Pons (tissue), 1 donor: Measurements from ENCODE around the gene IFNG-AS1.

ENCODE experiments used
- DNase-seq: peaks from one replicate; pipeline ENCODE4 v3.0.0-alpha.2; 2016; ENCODE audit warnings: low spot score

The IFNG-AS1 gene

GRCh38 chr12:68037616-68038255 is 48.5 kb downstream of the IFNG-AS1 start:
- DNase-seq, result no peak

DNA sequence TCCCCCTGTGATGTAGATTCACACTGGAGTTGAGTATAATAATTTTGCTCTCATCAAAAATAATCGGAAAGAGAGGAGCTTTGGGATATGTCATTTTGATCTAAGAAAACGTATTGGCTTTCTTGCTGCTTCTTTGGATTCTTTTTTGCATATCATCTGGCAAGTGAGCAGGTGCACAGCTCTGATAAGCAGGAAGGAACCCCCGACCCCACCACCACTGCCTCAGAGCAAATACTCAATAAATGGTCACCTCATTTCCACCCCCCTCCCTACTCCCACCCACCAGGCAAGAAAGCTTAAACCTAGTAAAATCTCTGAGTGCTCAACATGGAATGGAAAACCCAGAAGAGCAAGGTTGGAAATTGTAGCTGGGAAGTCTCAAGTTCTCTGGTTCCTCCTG is 49.4 kb downstream of the IFNG-AS1 start:
- no peak for DNase-seq

- peak; percentile 85 for DNase-seq
Observed at GRCh38 chr12:68040450-68041075, 51.3 kb downstream of the IFNG-AS1 start.

GRCh38 chr12:68042212-68042699 is 53.0 kb downstream of the IFNG-AS1 start:
- no peak for DNase-seq

GRCh38 chr12:68043435-68043834 is 54.2 kb downstream of the IFNG-AS1 start:
- DNase-seq, result no peak

DNA sequence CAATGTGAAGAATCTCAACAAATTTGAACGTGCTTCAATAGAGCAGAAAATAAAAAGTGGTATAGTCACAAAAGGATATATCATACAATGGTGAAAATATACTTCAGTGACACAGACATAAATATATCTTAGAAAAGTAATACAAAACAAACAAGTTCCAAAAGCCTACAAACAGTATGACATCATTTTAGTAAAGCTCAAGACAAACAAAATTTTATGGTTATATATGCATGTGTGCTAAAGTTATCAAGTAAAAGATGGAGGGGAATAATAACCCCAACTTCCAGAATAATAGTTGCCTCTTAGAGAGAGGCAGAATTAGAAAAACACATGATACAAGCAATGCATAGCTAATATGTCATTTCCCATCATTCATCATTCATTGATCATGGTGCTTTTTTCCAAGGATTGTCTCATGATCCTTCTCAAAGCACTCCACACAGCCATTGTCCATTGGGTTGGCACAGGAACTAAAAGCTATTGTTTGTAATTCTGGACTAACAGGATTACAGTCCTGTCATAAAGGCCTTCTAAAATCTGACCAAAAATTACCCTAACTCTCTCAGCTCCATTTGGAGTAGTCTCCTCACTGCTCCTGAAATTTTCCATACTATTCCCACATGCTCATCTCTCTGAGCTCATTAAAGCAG is 59.5 kb downstream of the IFNG-AS1 start:
- peak; percentile 40 for DNase-seq

DNA sequence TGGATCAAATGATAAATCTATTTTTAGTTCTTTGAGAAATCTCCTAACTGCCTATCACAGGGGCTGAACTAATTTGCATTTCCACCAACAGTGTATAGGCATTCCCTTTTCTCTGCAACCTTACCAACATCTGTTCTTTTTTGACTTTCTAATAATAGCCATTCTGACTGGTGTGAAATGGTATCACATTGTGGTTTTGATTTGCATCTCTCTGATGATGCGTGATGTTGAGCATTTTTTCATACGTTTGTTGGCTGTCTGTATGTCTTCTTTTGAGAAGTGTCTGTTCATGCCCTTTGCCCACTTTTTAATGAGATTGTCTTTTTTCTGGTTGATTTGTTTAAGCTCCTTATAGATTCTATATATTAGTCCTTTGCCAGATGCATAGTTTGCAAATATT is 67.1 kb downstream of the IFNG-AS1 start:
- DNase-seq, result no peak

- no peak for DNase-seq
Observed at GRCh38 chr12:68063900-68064590, 74.8 kb downstream of the IFNG-AS1 start.

DNA sequence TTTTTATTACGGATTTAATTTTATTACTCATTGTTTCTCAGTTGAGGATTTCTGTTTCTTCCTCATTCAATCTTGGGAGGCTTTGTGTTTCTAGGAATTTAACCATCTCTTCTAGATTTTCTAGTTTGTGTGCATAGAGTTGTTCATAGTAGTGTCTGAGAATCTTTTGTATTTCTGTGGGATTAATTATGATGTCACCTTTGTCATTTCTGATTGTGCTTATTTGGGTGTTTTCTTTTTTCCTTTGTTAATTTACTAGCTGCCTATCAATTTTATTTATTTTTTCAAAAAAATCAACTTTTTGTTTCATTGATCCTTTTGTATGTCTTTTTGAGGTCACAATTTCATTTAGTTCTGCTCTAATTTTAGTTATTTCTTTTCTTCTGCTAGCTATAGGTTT is 75.9 kb downstream of the IFNG-AS1 start:
- no peak for DNase-seq

DNA sequence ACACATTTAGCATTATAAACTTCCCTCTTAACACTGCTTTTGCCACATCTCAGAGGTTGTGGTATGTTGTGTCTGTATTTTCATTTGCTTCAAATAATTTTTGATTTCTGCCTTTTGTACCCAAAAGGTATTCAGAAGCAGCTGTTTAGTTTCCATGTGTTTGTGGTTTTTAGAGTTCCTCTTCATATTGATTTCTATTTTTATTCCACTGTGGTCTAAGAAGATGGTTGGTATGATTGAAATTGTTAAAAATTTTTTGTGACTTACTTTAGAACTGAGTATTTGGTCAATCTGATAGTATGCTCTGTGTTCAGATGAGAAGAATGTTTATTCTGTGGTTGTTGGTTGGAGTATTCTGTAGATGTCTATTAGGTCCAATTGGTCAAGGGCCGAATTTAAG is 76.4 kb downstream of the IFNG-AS1 start:
- no peak for DNase-seq

DNA sequence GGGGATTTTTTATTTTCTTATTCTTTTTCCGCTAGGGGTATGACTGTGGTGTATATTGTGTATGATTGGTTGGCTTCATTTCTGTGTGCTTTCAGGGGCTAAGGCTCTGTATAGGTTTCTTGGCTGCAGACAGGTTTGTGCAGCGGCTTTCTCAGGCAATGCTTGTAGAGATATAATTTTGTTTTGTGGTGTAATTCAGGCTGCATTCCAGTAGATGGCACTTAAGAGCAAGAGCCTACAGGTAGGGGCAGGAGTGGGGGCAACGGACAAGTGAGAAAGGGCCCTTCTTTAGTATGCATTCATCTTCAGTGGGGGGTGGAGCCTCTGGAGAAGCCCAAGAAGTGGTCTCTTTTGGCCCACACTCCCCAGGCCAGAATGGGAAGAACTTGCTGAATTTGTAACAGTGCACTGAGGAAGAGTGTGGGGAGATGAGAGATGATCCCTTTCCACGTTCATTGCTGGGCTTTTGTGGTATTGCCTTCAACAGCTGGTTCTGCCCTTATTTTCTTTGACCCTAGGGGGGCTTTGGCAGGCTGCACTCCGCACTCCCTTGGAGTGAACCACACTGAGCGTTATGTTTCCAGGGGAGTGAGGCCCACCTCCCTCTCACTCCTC is 78.6 kb downstream of the IFNG-AS1 start:
- DNase-seq, result no peak

DNA sequence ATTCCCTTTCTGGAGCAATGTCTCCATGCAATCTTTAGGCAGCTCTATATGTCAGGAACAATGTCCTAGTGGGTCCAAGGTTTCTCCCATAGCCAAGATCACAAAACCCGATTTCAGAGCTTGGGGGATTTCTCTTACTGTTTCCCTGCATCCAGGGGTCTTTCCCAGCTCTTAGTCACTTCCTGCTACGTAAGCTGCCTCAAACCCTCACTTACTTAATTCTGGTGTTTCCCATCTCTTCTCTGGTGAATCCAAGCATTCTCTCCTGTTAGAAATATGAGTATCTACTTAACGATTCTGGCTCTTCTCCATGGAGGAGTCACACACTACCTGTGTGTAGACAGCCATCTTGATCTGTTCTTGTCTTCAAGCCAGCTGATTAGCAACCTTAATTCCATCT is 80.0 kb downstream of the IFNG-AS1 start:
- DNase-seq, result no peak
